GM12864 (cell line): Measurements from ENCODE around the gene RASAL1.

Experiments used
- DNase-seq: peaks from one replicate; pipeline ENCODE4 v3.0.0-alpha.2; 2011; ENCODE audit warnings: low read depth
- H3K4me3 ChIP-seq: 2 replicates; pipeline ENCODE4 v1.5.1; 2011; ENCODE audit warnings: mild to moderate bottlenecking, low read depth, low read length, control low read depth
- CTCF ChIP-seq: IDR thresholded peaks from 2 replicates; pipeline ENCODE4 v1.5.1; 2011; ENCODE audit warnings: low read depth, mild to moderate bottlenecking, moderate library complexity, low read length, control low read depth, inconsistent platforms; ENCODE audit errors: missing control alignments

Gene RASAL1

GRCh38 chr12:113082486-113083148 lies 52.9 kb downstream of the RASAL1 start:
- no peak for TF ChIP-seq CTCF
- H3K4me3 ChIP-seq = no peak overlapping the region
- no peak for DNase-seq

- TF ChIP-seq CTCF = no peak
- no peak overlapping the region for H3K4me3 ChIP-seq
- DNase-seq = no peak
These were observed 53.7 kb downstream of the RASAL1 start for GRCh38 chr12:113081873-113082272.

- H3K4me3 ChIP-seq = no peak overlapping the region
- DNase-seq = no peak
- TF ChIP-seq CTCF = no peak
These were observed 57.7 kb downstream of the RASAL1 start for GRCh38 chr12:113077859-113078255.

- no peak overlapping the region for H3K4me3 ChIP-seq
- TF ChIP-seq CTCF = no peak
- DNase-seq = no peak
These were observed 58.3 kb downstream of the RASAL1 start for GRCh38 chr12:113077057-113077858.

GRCh38 chr12:113075137-113075683 lies 60.4 kb downstream of the RASAL1 start:
- TF ChIP-seq CTCF = no peak
- DNase-seq = peak; percentile 83
- H3K4me3 ChIP-seq = no peak overlapping the region

GRCh38 chr12:113073586-113073985 lies 62.0 kb downstream of the RASAL1 start:
- no peak for TF ChIP-seq CTCF
- no peak overlapping the region for H3K4me3 ChIP-seq
- DNase-seq = no peak
